ENCODE data around the gene LDLR. TPM values are rescaled to one million over a fixed set of nuclear protein-coding genes. Genes with fewer than 3 reads are reported as not detected.
A peak's percentile ranks its signal among the peaks of the same experiment; 100 is the strongest.
"Not testable (repeated sequence)": the region's sequence is repeated elsewhere in the genome, so short reads cannot be mapped to it uniquely, and the experiment has no call there.

Gene LDLR
- polyA plus RNA-seq, 2 donors = 51.9 to 66.7 TPM

DNA sequence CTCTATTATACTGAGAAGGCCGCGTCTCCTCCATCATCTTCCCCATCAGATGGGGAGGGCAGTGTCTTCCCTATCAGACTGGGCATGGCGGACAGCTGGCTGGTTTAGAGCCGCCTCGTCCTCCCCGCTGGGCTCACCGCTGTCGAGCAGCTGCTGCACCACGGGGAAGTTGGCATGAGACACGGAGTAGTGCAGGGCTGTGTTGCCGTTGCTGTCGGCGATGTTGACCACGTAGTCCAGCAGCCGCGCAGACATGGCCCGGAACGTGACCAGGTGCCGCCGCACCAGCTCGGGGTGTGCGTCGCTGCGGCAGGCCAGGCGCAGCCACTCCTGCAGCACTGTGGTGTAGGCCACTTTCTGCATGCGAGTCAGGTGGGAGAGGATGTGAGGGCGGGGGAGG lies 85.1 kb downstream of the LDLR start:
- no peaks in the 10 kb centered on the region for H3K27me3 ChIP-seq (ENCODE audit: control insufficient read depth in 1 of 2, insufficient read depth in 2 of 2, low read length in 2 of 2)
- no peak overlapping the region for H3K27ac ChIP-seq (ENCODE audit: low read depth in 2 of 2, low read length in 1 of 2)
- H3K9me3 ChIP-seq (ENCODE audit: control insufficient read depth in 2 of 2, insufficient read depth in 1 of 2, low read depth in 1 of 2, low read length in 1 of 2) = no peaks in the 10 kb centered on the region
- 94 to 98% methylated on average over 27 of the region's 27 CpGs for WGBS, 2 donors
- peaks cover 0 to 3% of the 10 kb centered on the region in 2 donors for H3K4me1 ChIP-seq (ENCODE audit: control insufficient read depth in 2 of 2, insufficient read depth in 2 of 2, low read length in 1 of 2)
- no peak overlapping the region for H3K4me3 ChIP-seq (ENCODE audit: low read depth in 1 of 2, low read length in 2 of 2)
- H3K36me3 ChIP-seq (ENCODE audit: control insufficient read depth in 2 of 2, insufficient read depth in 2 of 2, low read length in 1 of 2) = peaks cover 3 to 35% of the 10 kb centered on the region in 2 donors

DNA sequence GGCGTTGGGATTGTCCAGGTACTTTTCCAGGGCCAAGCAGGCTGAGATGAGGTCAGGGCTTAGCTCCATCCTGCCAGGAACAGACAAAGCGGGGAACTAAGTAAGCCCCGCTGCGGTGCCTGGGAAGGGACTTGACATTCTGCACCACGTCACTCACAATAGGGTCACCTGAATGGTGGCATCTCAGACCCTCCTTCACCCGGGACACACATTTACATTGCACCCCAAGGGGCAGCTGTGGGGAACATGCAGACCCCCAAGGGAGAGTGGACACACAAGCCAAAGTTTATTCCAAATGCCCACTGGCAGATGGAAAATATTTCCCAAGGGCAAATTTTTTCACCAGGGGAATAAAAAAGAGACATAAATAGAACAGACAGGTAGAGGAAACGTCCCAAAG lies 86.7 kb downstream of the LDLR start:
- Histone ChIP-seq H3K36me3 (ENCODE audit: control insufficient read depth in 2 of 2, insufficient read depth in 2 of 2, low read length in 1 of 2) (peaks cover 3 to 25% of the 10 kb centered on the region in 2 donors), H3K4me3 (ENCODE audit: low read depth in 1 of 2, low read length in 2 of 2) (no peak overlapping the region), H3K4me1 (ENCODE audit: control insufficient read depth in 2 of 2, insufficient read depth in 2 of 2, low read length in 1 of 2) (peaks cover 0 to 3% of the 10 kb centered on the region in 2 donors), H3K27me3 (ENCODE audit: control insufficient read depth in 1 of 2, insufficient read depth in 2 of 2, low read length in 2 of 2) (no peaks in the 10 kb centered on the region), H3K27ac (ENCODE audit: low read depth in 2 of 2, low read length in 1 of 2) (no peak overlapping the region), H3K9me3 (ENCODE audit: control insufficient read depth in 2 of 2, insufficient read depth in 1 of 2, low read depth in 1 of 2, low read length in 1 of 2) (no peaks in the 10 kb centered on the region)
- WGBS, 2 donors = 83 to 85% methylated on average over 7 of the region's 7 CpGs

DNA sequence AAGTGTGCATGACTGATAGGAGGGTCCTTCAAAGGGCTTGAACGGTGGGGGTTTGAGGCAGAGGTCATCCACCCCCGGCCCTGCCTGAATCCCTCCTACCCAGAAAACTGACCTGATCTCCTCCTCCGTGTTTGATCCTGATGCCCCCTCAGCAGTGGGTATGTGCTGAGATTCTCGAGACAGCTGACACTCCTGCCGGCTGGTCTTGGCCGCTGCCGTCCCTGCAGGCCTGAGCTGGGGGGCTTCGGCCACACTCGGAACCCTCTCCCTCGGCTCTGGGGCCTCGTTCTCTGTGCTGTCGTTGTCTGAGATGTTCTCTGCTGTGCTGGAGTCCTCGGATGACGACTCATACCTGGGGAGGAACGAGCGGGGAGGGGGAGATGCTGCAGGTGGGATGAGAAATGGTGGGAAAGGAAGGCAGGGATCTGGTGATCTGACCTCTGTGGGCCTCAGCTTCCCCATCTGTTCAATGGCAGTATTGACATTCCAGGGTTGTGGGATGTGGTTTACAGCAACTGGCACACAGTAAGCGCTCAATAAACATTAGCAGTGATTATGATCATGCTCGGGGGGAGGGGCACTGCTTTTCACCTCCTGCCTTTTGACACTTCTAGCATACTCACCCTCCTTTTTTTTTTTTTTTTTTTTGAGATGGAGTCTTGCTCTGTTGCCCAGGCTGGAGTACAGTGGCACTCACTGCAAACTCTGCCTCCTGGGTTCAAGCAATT lies 87.4 kb downstream of the LDLR start:
- WGBS, 2 donors = 92 to 93% methylated on average over 18 of the region's 18 CpGs
- H3K27me3 ChIP-seq (ENCODE audit: control insufficient read depth in 1 of 2, insufficient read depth in 2 of 2, low read length in 2 of 2) = no peaks in the 10 kb centered on the region
- H3K27ac ChIP-seq (ENCODE audit: low read depth in 2 of 2, low read length in 1 of 2) = no peak overlapping the region

DNA sequence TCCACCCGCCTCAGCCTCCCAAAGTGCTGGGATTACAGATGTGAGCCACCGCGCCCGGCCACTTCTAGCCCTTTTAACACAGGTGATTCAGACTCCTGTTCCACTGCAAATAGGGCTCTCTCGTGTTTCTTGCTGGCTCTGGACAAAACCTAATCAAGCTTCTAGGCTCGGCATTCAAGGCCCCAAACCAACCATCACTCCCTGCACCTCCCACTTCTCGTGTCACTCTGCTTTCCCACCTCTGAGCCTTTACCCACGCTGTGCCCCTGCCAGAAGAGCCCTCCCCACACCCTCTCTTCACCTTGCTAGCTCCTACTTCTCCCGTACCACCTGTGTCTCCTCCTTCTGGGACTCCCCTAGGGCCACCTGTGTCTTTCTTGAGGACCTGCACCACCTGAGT lies 88.3 kb downstream of the LDLR start:
- 86 to 92% methylated on average over 9 of the region's 9 CpGs for WGBS, 2 donors
- no peaks in the 10 kb centered on the region for H3K27me3 ChIP-seq (ENCODE audit: control insufficient read depth in 1 of 2, insufficient read depth in 2 of 2, low read length in 2 of 2)
- H3K36me3 ChIP-seq (ENCODE audit: control insufficient read depth in 2 of 2, insufficient read depth in 2 of 2, low read length in 1 of 2) = peaks cover 3 to 25% of the 10 kb centered on the region in 2 donors
- H3K4me3 ChIP-seq (ENCODE audit: low read depth in 1 of 2, low read length in 2 of 2) = no peak overlapping the region
- H3K27ac ChIP-seq (ENCODE audit: low read depth in 2 of 2, low read length in 1 of 2) = no peak overlapping the region
- H3K4me1 ChIP-seq (ENCODE audit: control insufficient read depth in 2 of 2, insufficient read depth in 2 of 2, low read length in 1 of 2) = peaks cover 0 to 3% of the 10 kb centered on the region in 2 donors
- no peaks in the 10 kb centered on the region for H3K9me3 ChIP-seq (ENCODE audit: control insufficient read depth in 2 of 2, insufficient read depth in 1 of 2, low read depth in 1 of 2, low read length in 1 of 2)

More for the DNA sequence above, 87.4 kb downstream of the LDLR start:
- no peak overlapping the region for H3K4me3 ChIP-seq (ENCODE audit: low read depth in 1 of 2, low read length in 2 of 2)
- peaks cover 3 to 25% of the 10 kb centered on the region in 2 donors for H3K36me3 ChIP-seq (ENCODE audit: control insufficient read depth in 2 of 2, insufficient read depth in 2 of 2, low read length in 1 of 2)
- peaks cover 0 to 3% of the 10 kb centered on the region in 2 donors for H3K4me1 ChIP-seq (ENCODE audit: control insufficient read depth in 2 of 2, insufficient read depth in 2 of 2, low read length in 1 of 2)
- H3K9me3 ChIP-seq (ENCODE audit: control insufficient read depth in 2 of 2, insufficient read depth in 1 of 2, low read depth in 1 of 2, low read length in 1 of 2) = no peaks in the 10 kb centered on the region

DNA sequence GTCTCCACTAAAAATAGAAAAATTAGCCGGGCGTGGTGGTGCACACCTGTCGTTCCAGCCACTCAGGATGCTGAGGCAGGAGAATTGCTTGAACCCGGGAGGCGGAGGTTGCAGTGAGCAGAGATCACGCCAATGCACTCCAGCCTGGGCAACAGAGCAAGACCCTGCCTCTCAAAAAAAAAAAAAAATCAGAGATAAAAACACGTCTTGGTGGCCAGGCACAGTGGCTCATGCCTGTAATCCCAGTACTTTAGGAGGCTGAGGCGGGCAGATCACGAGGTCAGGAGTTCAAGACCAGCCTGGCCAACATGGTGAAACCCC lies 89.8 kb downstream of the LDLR start:
- peaks cover 3 to 15% of the 10 kb centered on the region in 2 donors for H3K36me3 ChIP-seq (ENCODE audit: control insufficient read depth in 2 of 2, insufficient read depth in 2 of 2, low read length in 1 of 2)
- not testable (repeated sequence) for H3K4me1 ChIP-seq (ENCODE audit: control insufficient read depth in 2 of 2, insufficient read depth in 2 of 2, low read length in 1 of 2); H3K27me3 ChIP-seq (ENCODE audit: control insufficient read depth in 1 of 2, insufficient read depth in 2 of 2, low read length in 2 of 2); H3K9me3 ChIP-seq (ENCODE audit: control insufficient read depth in 2 of 2, insufficient read depth in 1 of 2, low read depth in 1 of 2, low read length in 1 of 2); H3K27ac ChIP-seq (ENCODE audit: low read depth in 2 of 2, low read length in 1 of 2); H3K4me3 ChIP-seq (ENCODE audit: low read depth in 1 of 2, low read length in 2 of 2)
- 85 to 90% methylated on average over 9 of the region's 9 CpGs for WGBS, 2 donors

DNA sequence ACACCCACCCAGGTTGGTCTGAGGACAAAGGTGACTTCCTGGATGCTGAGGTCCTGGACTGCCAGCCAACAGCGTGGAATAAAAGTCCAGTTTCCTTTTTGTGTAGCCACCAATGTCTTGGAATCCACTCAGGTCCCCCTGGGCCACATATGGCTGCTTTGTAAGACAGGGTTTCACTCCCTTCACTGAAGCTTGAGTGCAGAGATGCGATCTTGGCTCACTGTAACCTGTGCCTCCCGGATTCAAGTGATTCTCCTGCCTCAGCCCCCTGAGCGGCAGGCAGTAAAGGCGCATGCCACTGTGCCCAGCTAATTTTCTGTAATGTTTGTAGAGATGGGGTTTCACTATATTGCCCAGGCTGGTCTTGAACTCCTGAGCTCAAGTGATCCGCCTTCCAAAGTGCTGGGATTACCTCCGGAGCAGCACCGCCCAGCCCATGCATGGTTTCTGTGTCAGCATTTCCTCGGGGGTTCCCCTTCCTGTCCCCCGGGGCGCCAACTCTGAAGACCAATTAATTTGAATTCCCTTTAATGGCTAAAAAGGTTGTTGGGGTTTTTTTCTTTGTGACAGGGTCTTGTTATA lies 90.5 kb downstream of the LDLR start:
- Histone ChIP-seq H3K4me3 (ENCODE audit: low read depth in 1 of 2, low read length in 2 of 2) (no peak overlapping the region), H3K36me3 (ENCODE audit: control insufficient read depth in 2 of 2, insufficient read depth in 2 of 2, low read length in 1 of 2) (peaks cover 3 to 11% of the 10 kb centered on the region in 2 donors), H3K9me3 (ENCODE audit: control insufficient read depth in 2 of 2, insufficient read depth in 1 of 2, low read depth in 1 of 2, low read length in 1 of 2) (no peaks in the 10 kb centered on the region), H3K4me1 (ENCODE audit: control insufficient read depth in 2 of 2, insufficient read depth in 2 of 2, low read length in 1 of 2) (no peaks in the 10 kb centered on the region), H3K27me3 (ENCODE audit: control insufficient read depth in 1 of 2, insufficient read depth in 2 of 2, low read length in 2 of 2) (no peaks in the 10 kb centered on the region), H3K27ac (ENCODE audit: low read depth in 2 of 2, low read length in 1 of 2) (peak overlapping the region; percentile 3 to 44)
- WGBS, 2 donors = 47 to 49% methylated on average over 11 of the region's 11 CpGs

DNA sequence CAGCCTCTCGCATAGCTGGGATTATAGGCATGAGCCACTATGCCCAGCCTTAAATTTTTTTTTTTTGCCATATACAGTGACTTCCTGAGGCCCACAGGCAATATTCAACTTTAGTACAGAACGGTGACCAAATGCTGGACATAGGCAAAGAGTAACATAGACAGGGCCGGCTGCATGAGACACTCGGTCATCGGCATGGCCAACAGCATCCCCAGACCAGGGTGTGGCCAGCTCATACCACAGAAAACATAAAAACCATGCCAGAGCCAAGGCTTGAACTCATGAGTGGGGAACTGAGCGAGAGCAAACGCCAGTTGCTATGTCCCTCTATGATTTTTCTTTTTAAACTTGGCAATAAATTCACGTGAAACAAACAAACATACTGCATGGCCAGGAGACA lies 91.1 kb downstream of the LDLR start:
- H3K4me3 ChIP-seq (ENCODE audit: low read depth in 1 of 2, low read length in 2 of 2) = no peak overlapping the region
- no peaks in the 10 kb centered on the region for H3K9me3 ChIP-seq (ENCODE audit: control insufficient read depth in 2 of 2, insufficient read depth in 1 of 2, low read depth in 1 of 2, low read length in 1 of 2)
- no peaks in the 10 kb centered on the region for H3K27me3 ChIP-seq (ENCODE audit: control insufficient read depth in 1 of 2, insufficient read depth in 2 of 2, low read length in 2 of 2)
- H3K27ac ChIP-seq (ENCODE audit: low read depth in 2 of 2, low read length in 1 of 2) = peak overlapping the region; percentile 3 to 56
- 57 to 65% methylated on average over 8 of the region's 8 CpGs for whole genome bisulfite sequencing, 2 donors
- no peaks in the 10 kb centered on the region for H3K4me1 ChIP-seq (ENCODE audit: control insufficient read depth in 2 of 2, insufficient read depth in 2 of 2, low read length in 1 of 2)
- H3K36me3 ChIP-seq (ENCODE audit: control insufficient read depth in 2 of 2, insufficient read depth in 2 of 2, low read length in 1 of 2) = peaks cover 3 to 11% of the 10 kb centered on the region in 2 donors

DNA sequence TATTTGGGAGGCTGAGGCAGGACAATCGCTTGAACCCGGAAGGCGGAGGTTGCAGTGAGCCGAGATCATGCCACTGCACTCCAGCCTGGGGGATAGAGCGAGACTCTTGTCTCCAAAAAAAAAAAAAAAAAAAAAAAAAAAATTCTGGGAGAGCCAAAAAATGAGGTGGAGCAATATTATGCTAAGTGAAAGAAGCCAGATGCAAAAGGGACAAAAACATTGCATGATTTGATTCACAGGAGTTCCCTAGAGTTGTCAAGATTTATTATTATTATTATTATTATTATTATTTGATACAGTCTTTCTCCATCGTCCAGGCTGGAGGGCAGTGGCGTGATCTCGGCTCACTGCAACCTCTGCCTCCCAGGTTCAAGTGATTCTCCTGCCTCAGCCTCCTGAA lies 91.7 kb downstream of the LDLR start:
- not testable (repeated sequence) for H3K4me1 ChIP-seq (ENCODE audit: control insufficient read depth in 2 of 2, insufficient read depth in 2 of 2, low read length in 1 of 2); H3K9me3 ChIP-seq (ENCODE audit: control insufficient read depth in 2 of 2, insufficient read depth in 1 of 2, low read depth in 1 of 2, low read length in 1 of 2); H3K27me3 ChIP-seq (ENCODE audit: control insufficient read depth in 1 of 2, insufficient read depth in 2 of 2, low read length in 2 of 2); H3K36me3 ChIP-seq (ENCODE audit: control insufficient read depth in 2 of 2, insufficient read depth in 2 of 2, low read length in 1 of 2); H3K4me3 ChIP-seq (ENCODE audit: low read depth in 1 of 2, low read length in 2 of 2)
- whole genome bisulfite sequencing, 2 donors = 78 to 82% methylated on average over 8 of the region's 8 CpGs
- peak overlapping the region in 1 of 2 donors; percentile 56 for H3K27ac ChIP-seq (ENCODE audit: low read depth in 2 of 2, low read length in 1 of 2)

DNA sequence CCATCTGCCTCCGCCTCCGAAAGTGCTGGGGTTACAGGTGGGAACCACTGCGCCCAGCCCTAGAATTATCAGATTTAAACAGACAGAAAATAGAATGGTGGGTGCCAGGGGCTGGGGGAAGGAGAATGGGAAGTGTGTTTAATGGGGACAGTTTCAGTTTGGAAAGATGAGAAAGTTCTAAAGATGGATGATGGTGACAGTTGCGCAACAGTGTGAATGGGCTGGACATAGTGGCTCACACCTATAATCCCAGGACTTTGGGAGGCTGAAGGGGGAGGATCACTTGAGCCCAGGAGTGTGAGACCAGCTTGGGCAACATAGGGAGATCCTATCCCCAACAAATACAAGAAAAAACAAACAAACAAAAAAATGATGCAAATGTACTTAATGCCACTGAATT lies 92.2 kb downstream of the LDLR start:
- H3K4me1 ChIP-seq (ENCODE audit: control insufficient read depth in 2 of 2, insufficient read depth in 2 of 2, low read length in 1 of 2) = no peaks in the 10 kb centered on the region
- WGBS, 2 donors = 92 to 95% methylated on average over 4 of the region's 4 CpGs
- no peaks in the 10 kb centered on the region for H3K9me3 ChIP-seq (ENCODE audit: control insufficient read depth in 2 of 2, insufficient read depth in 1 of 2, low read depth in 1 of 2, low read length in 1 of 2)
- H3K4me3 ChIP-seq (ENCODE audit: low read depth in 1 of 2, low read length in 2 of 2) = no peak overlapping the region
- peak overlapping the region in 1 of 2 donors; percentile 38 for H3K27ac ChIP-seq (ENCODE audit: low read depth in 2 of 2, low read length in 1 of 2)
- no peaks in the 10 kb centered on the region for H3K27me3 ChIP-seq (ENCODE audit: control insufficient read depth in 1 of 2, insufficient read depth in 2 of 2, low read length in 2 of 2)
- H3K36me3 ChIP-seq (ENCODE audit: control insufficient read depth in 2 of 2, insufficient read depth in 2 of 2, low read length in 1 of 2) = peaks cover 0 to 3% of the 10 kb centered on the region in 2 donors

All from esophagus (tissue), 2 donors.